Duodenal mucosa (tissue), 2 donors: Measurements from ENCODE around the gene ACSM4.

ENCODE experiments used
- H3K27ac ChIP-seq: one replicate; pipeline ENCODE4 v1.7.0; 2013; ENCODE audit warnings: low read depth, low read length
- H3K27me3 ChIP-seq, 2 donors: one replicate each; pipeline ENCODE4 v1.7.0; 2013; ENCODE audit warnings: low read length in 2 of 2, control low read depth in 1 of 2; ENCODE audit not compliant: insufficient read depth in 2 of 2, control insufficient read depth in 1 of 2
- H3K36me3 ChIP-seq, 2 donors: one replicate each; pipeline ENCODE4 v1.7.0; 2013; ENCODE audit warnings: low read length in 2 of 2, control low read depth in 1 of 2; ENCODE audit not compliant: insufficient read depth in 2 of 2, control insufficient read depth in 1 of 2
- H3K4me1 ChIP-seq, 2 donors: one replicate each; pipeline ENCODE4 v1.7.0; 2013; ENCODE audit warnings: low read length in 2 of 2, control low read depth in 1 of 2; ENCODE audit not compliant: insufficient read depth in 2 of 2, control insufficient read depth in 1 of 2
- H3K4me3 ChIP-seq, 2 donors: one replicate each; pipeline ENCODE4 v1.7.0; 2013; ENCODE audit warnings: low read length in 2 of 2, low read depth in 1 of 2
- H3K9ac ChIP-seq, 2 donors: one replicate each; pipeline ENCODE4 v1.7.0; 2013; ENCODE audit warnings: low read length in 2 of 2, low read depth in 1 of 2
- H3K9me3 ChIP-seq, 2 donors: one replicate each; pipeline ENCODE4 v1.7.0; 2013; ENCODE audit warnings: low read length in 2 of 2, control low read depth in 1 of 2; ENCODE audit not compliant: control insufficient read depth in 1 of 2

Gene ACSM4

DNA sequence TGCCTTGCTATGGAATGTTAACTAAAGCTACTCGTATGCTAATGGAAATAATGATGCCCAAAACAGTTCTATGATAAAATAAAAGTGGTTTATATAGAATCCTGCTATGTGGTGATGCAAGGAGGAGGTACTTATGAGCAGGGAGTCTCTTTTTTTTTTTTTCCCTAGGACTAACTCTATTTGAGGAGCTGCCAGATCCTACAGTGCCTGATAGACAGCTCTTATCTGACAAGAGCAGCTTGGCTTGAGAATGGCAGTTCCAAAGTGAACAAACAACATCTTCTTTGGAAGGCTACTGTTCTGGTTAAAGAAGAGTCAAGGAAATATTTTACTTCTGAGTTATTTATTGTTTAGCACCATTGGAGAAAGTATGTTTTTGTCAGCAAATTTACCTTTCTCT, 10.2 kb upstream of the ACSM4 start:
- Histone ChIP-seq H3K9me3 (no peaks in the 10 kb centered on the region), H3K9ac (no peak overlapping the region), H3K4me3 (no peak overlapping the region), H3K27me3 (no peaks in the 10 kb centered on the region), H3K36me3 (no peaks in the 10 kb centered on the region), H3K4me1 (no peaks in the 10 kb centered on the region), H3K27ac (no peak overlapping the region)

GRCh38 chr12:7295529-7295928, 8.3 kb upstream of the ACSM4 start:
- Histone ChIP-seq H3K36me3 (no peaks in the 10 kb centered on the region), H3K9me3 (no peaks in the 10 kb centered on the region)

DNA sequence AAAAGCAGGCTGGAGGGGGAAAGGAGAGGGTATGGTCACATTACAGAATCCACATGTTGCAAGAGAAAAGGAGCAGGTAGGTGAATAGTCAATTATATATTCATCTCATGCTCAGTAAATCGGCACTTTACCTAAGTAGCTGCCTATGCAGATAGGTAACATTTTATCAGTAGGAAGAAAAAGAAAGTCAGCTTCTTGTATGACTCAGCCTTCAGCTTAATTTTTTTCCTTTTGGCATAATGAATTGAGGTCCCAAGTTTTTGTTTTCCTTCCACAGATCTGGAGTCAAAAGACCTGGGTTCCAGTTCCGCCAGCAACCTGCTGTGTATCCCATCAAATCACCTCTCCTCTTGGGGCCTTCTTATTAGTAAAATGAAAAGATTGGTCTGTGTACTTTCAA, 6.0 kb upstream of the ACSM4 start:
- Histone ChIP-seq H3K36me3 (no peaks in the 10 kb centered on the region), H3K9ac (no peak overlapping the region), H3K27me3 (peaks cover 0 to 2% of the 10 kb centered on the region in 2 donors), H3K4me3 (no peak overlapping the region), H3K4me1 (no peaks in the 10 kb centered on the region), H3K9me3 (no peaks in the 10 kb centered on the region), H3K27ac (no peak overlapping the region)

More at GRCh38 chr12:7295529-7295928, 8.3 kb upstream of the ACSM4 start:
- Histone ChIP-seq H3K4me1 (no peaks in the 10 kb centered on the region), H3K4me3 (no peak overlapping the region), H3K9ac (no peak overlapping the region), H3K27me3 (no peaks in the 10 kb centered on the region), H3K27ac (no peak overlapping the region)

DNA sequence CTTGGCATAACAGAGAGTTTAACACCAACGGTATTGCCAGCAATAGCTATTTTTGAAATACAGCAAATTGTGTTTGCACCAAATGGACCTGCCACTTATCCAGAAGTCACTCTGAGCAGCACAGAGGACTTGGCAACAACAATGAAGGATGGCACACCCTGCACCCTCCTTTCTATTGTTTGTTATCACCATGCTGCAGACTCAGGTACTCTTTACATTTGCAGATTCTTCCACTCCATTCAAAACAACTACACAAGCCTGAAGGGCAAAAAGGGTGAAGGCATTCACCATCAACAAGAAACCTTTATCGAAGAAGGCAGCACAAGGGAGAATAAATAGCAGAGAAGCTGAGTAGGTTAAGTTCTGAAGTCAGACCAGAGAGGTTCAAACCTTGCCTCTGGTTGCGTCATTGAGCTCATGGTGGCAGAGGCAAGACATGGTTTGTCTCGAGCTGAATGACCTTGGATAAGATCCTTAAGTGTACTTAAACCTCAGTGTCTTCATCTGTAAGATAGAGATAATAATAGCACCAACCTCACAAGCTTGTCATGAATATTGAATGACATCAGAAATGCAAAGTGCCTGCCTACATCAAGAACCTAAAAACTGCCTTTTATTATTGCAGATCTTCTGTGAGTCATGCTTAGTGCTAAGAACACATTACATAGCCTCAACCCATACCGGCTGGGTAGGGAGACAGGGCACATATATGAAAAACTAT, 1.4 kb upstream of the ACSM4 start:
- H3K27ac ChIP-seq: no peak overlapping the region
- H3K36me3 ChIP-seq: no peaks in the 10 kb centered on the region
- H3K27me3 ChIP-seq: peaks cover 0 to 2% of the 10 kb centered on the region in 2 donors
- H3K9me3 ChIP-seq: no peaks in the 10 kb centered on the region
- no peak overlapping the region for H3K9ac ChIP-seq
- no peak overlapping the region for H3K4me3 ChIP-seq
- H3K4me1 ChIP-seq: no peaks in the 10 kb centered on the region

DNA sequence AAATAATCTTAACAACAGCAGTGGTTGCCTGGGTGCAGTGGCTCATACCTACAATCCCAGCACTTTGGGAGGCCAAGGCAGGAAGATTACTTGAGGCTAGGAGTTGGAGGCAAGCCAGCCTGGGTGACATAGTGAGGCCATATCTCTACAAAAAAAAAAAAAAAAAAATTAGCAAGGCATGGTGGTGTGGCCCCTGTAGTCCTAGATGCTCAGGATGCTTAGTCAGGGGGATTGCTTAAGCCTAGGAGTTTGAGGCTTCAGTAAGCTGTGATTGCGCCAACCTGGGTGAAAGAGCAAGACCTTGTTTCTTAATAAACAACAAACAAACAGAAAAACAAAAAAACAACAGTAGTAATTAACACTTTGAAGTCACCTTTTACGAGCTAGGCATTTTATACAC, 642 bp upstream of the ACSM4 start:
- Histone ChIP-seq H3K4me1 (no peaks in the 10 kb centered on the region), H3K36me3 (no peaks in the 10 kb centered on the region), H3K9me3 (no peaks in the 10 kb centered on the region), H3K27me3 (peaks cover 0 to 2% of the 10 kb centered on the region in 2 donors), H3K4me3 (no peak overlapping the region), H3K9ac (no peak overlapping the region), H3K27ac (no peak overlapping the region)

GRCh38 chr12:7304456-7304855, 584 bp downstream of the ACSM4 start:
- Histone ChIP-seq H3K36me3 (no peaks in the 10 kb centered on the region), H3K27ac (no peak overlapping the region), H3K27me3 (peaks cover 0 to 2% of the 10 kb centered on the region in 2 donors), H3K9ac (no peak overlapping the region), H3K4me3 (no peak overlapping the region), H3K4me1 (no peaks in the 10 kb centered on the region), H3K9me3 (no peaks in the 10 kb centered on the region)

- Histone ChIP-seq H3K27me3 (no peaks in the 10 kb centered on the region), H3K9me3 (no peaks in the 10 kb centered on the region), H3K27ac (no peak overlapping the region), H3K4me3 (no peak overlapping the region), H3K9ac (no peak overlapping the region), H3K4me1 (no peaks in the 10 kb centered on the region), H3K36me3 (no peaks in the 10 kb centered on the region)
Measured at GRCh38 chr12:7310070-7310469, 6.2 kb downstream of the ACSM4 start.

GRCh38 chr12:7319930-7320329, 16.1 kb downstream of the ACSM4 start:
- Histone ChIP-seq H3K4me1 (no peaks in the 10 kb centered on the region), H3K27ac (no peak overlapping the region), H3K27me3 (no peaks in the 10 kb centered on the region), H3K4me3 (no peak overlapping the region), H3K9ac (no peak overlapping the region), H3K36me3 (no peaks in the 10 kb centered on the region), H3K9me3 (no peaks in the 10 kb centered on the region)

GRCh38 chr12:7321624-7322023, 17.8 kb downstream of the ACSM4 start:
- H3K4me1 ChIP-seq: no peaks in the 10 kb centered on the region
- no peaks in the 10 kb centered on the region for H3K36me3 ChIP-seq
- H3K27me3 ChIP-seq: no peaks in the 10 kb centered on the region
- H3K9me3 ChIP-seq: no peaks in the 10 kb centered on the region
- H3K4me3 ChIP-seq: no peak overlapping the region
- no peak overlapping the region for H3K9ac ChIP-seq
- no peak overlapping the region for H3K27ac ChIP-seq

- no peak overlapping the region for H3K4me3 ChIP-seq
- H3K27ac ChIP-seq: no peak overlapping the region
- H3K9me3 ChIP-seq: no peaks in the 10 kb centered on the region
- H3K9ac ChIP-seq: no peak overlapping the region
- H3K4me1 ChIP-seq: no peaks in the 10 kb centered on the region
- H3K36me3 ChIP-seq: no peaks in the 10 kb centered on the region
- no peaks in the 10 kb centered on the region for H3K27me3 ChIP-seq
Measured at GRCh38 chr12:7322599-7322998, 18.7 kb downstream of the ACSM4 start.
